HG02571 (cell line): ENCODE measurements around the gene SOX9.

ENCODE experiments used
- ATAC-seq: cut with Tn5 transposase; IDR thresholded peaks from one replicate; pipeline ENCODE4 v1.9.1; 2021; ENCODE audit warnings: mild to moderate bottlenecking, moderate library complexity; ENCODE audit not compliant: unreplicated experiment

The SOX9 gene

GRCh38 chr17:72152387-72152929 is 31.6 kb downstream of the SOX9 start:
- ATAC-seq = no peak

- ATAC-seq = no peak
Measured at GRCh38 chr17:72158895-72159885, 38.4 kb downstream of the SOX9 start.

- ATAC-seq = no peak
Measured at GRCh38 chr17:72162569-72162968, 41.7 kb downstream of the SOX9 start.

GRCh38 chr17:72163474-72163873 is 42.7 kb downstream of the SOX9 start:
- no peak for ATAC-seq

- no peak for ATAC-seq
Measured at GRCh38 chr17:72164158-72164739, 43.4 kb downstream of the SOX9 start.

GRCh38 chr17:72165192-72165866 is 44.5 kb downstream of the SOX9 start:
- ATAC-seq = no peak

- ATAC-seq = no peak
Measured at GRCh38 chr17:72165867-72166439, 45.1 kb downstream of the SOX9 start.

GRCh38 chr17:72167593-72167992 is 46.8 kb downstream of the SOX9 start:
- no peak for ATAC-seq

GRCh38 chr17:72169823-72170222 is 49.0 kb downstream of the SOX9 start:
- no peak for ATAC-seq

- no peak for ATAC-seq
Measured at GRCh38 chr17:72171703-72172667, 51.2 kb downstream of the SOX9 start.

- ATAC-seq = no peak
Measured at GRCh38 chr17:72173499-72174116, 52.8 kb downstream of the SOX9 start.

- ATAC-seq = no peak
Measured at GRCh38 chr17:72175263-72175662, 54.4 kb downstream of the SOX9 start.
